ENCODE results near the gene RNF145. TPM values are rescaled to one million over a fixed set of nuclear protein-coding genes. Genes with fewer than 3 reads are reported as not detected.

RNF145 gene
- total and polyA plus RNA-seq, 2 of the 13 experiments (the other 11 are each of a cell fraction or from before 2014, with no cell fraction given) = 24.6 TPM

GRCh38 chr5:159182691-159183090, 26.7 kb downstream of the RNF145 start (continued):
- TF ChIP-seq MTERF4 (CRISPR knock-in tag; IDR thresholded peaks at IDR 0.05) = no peak
- no peak for TF ChIP-seq ZNF430 (CRISPR knock-in tag; IDR thresholded peaks at IDR 0.05)
- no peak for TF ChIP-seq POLR2AphosphoS5 (IDR thresholded peaks at IDR 0.05; ENCODE audit: low read depth, low read length)
- TF ChIP-seq ZNF503 (CRISPR knock-in tag; IDR thresholded peaks at IDR 0.05) = no peak
- no peak for TF ChIP-seq BRCA1 (CRISPR knock-in tag; IDR thresholded peaks at IDR 0.05)
- peak; percentile 56; the same call in 1 of the 2 replicates for TF ChIP-seq HOMEZ (CRISPR knock-in tag; IDR thresholded peaks at IDR 0.05; ENCODE audit: low read depth)
- no peak for TF ChIP-seq TARDBP (CRISPR knock-in tag; IDR thresholded peaks at IDR 0.05)
- TF ChIP-seq NCOA1 (CRISPR knock-in tag; IDR thresholded peaks at IDR 0.05) = no peak
- peak; percentile 47; the same call in 1 of the 2 replicates for TF ChIP-seq PAXIP1 (CRISPR knock-in tag; conservative IDR thresholded peaks at IDR 0.05)
- TF ChIP-seq ARHGAP35 (CRISPR knock-in tag; IDR thresholded peaks at IDR 0.05; ENCODE audit: borderline replicate concordance) = no peak
- TF ChIP-seq ZNF318 (CRISPR knock-in tag; IDR thresholded peaks at IDR 0.05) = no peak
- no peak for TF ChIP-seq ZNF83 (CRISPR knock-in tag; IDR thresholded peaks at IDR 0.05; ENCODE audit: borderline replicate concordance)
- TF ChIP-seq ZNF616 (CRISPR knock-in tag; IDR thresholded peaks at IDR 0.05; ENCODE audit: low read depth) = no peak
- no peak for TF ChIP-seq WIZ (CRISPR knock-in tag; IDR thresholded peaks at IDR 0.05)

All from HepG2 (cell line).